ACHN (cell line): Measurements from ENCODE around the gene F5.

ENCODE experiments used
- DNase-seq: peaks from one replicate; pipeline ENCODE4 v3.0.0-alpha.2; 2015
- in situ Hi-C: cut with HindIII; loops from 2 replicates; pipeline ENCODE4 v1.10.0; 2017; ENCODE audit warnings: low sequenced_read_pairs, low pct_ligation_motif_present, low pct_unique_long_range_greater_than_20kb

Gene F5

DNA sequence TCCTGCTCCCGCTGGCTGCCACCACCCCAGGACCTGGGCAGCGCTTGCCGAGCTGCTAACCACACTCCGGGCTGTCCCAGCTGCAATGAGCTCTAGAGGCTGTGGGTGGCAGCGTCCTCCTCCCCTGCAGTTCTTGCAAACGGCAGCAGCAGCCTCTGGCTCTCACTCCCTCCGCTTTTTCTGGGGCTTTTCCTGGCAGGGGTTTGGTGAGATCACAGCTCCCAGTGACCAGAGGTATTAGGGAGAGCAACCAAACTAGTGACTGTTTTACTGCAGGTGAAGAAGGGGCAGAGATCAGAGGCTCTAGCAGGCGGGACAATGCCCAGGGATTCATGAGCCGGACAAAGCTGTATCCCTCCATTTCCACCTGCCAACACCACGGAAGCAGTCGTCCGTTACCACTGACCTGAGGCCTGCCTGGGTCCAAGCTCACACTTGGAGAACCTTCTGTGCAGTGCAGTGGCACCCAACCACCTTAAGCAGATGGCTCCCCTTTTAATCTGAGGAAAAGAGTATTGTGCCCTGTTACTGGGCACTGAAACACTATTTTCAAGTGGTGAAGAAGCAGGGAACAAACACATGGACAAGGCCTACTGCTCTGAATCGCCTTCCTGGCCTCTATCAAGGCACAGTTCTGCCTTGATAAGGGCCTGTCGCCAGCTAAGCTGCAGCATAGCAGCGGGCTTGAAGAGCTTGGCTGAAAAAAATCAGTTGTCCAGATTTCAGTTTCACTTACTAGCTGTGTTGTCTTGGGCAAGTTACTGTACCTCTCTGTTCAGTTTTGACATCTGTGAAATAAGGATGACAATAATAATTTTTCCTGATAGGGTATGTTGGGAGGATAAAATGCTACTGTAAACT is at the start of gene F5:
Gene F5, minus strand, starts transcription at position 87 of the 861 bp plus-strand sequence. CDS start 95 bp downstream, outside the sequence.
- peak; percentile 82 for DNase-seq
- in situ Hi-C loops, result no loop called here

DNA sequence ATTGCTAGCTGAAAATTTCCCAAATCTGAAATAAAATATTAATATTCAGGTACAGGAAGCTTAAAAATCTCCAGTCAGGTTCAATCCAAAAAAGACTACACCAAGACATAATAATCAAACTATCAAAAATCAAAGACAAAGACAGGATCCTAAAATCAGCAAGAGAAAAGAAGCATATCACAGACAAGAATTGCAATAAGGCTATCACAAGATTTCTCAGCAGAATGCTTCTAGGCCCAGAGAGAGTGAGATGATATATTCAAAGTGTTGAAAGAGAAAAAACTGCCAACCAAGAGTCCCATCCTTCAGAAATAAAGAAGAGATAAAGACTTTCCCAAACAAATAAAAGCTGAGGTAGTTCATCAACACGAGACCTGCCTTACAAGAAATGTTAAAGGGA is 48.6 kb upstream of the F5 start:
- in situ Hi-C loops, result no loop called here
- DNase-seq, result no peak

DNA sequence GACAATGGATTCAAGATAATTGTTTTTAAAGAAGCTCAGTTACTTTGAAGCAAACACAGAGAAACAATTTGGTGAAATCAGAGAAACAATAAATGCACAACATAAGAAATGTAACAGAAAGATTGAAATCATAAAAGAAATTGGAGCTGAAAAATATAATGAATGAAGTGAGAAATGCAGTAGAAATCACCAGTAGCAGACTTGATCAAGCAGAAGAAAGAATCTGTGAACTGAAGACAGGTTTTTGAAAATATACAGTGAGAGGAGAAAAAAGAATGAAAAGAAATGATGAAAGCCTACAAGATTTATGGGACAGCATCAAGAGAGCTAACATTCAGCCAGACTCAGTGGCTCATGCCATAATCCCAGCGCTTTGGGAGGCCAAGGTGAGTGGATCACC is 47.9 kb upstream of the F5 start:
- in situ Hi-C loops, result no loop called here

DNA sequence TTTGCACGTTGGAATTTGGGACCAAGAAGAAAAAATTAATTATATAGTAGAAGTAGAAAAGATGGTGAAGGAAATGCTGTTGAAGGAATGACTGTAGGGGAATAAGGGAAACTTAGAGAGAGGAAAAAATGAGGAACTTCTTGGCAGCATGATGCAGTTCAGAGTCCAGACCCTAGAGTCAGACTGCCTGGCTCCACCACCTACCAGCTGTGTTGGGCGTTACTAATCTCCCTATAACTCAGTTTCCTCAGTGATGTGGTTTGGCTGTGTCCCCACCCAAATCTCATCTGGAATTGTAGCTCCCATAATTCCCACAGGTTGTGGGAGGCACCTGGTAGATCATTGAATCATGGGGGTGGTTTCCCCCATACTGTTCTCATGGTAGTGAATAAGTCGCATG is 45.0 kb upstream of the F5 start:
- DNase-seq, result no peak
- in situ Hi-C loops, result no loop called here

More for the DNA sequence above, 47.9 kb upstream of the F5 start:
- DNase-seq, result no peak

DNA sequence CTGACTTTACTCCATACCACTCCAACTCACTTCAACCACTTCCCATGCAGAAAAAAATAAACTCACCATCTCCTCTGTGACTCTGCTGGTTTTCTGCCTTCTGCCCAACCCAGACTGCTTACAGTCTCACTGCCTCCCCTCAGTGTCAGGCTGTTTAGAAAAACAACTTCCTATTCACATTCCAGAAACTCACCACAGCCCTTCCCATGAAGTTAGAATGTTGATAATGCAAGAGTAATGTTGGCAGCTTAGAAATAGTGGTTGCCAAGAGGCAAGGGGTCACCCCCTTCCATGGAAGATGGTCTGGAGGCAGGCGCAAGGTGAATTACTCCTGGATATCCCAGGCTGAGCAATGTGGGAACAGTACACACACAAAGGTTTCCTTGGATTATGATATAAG is 43.7 kb upstream of the F5 start, which contains the start of gene SELP:
Gene SELP, minus strand, starts transcription at position 119 of the 400 bp plus-strand sequence. Its CDS starts 50 bp downstream, at position 69.
- in situ Hi-C loops, result no loop called here
- DNase-seq, result no peak

DNA sequence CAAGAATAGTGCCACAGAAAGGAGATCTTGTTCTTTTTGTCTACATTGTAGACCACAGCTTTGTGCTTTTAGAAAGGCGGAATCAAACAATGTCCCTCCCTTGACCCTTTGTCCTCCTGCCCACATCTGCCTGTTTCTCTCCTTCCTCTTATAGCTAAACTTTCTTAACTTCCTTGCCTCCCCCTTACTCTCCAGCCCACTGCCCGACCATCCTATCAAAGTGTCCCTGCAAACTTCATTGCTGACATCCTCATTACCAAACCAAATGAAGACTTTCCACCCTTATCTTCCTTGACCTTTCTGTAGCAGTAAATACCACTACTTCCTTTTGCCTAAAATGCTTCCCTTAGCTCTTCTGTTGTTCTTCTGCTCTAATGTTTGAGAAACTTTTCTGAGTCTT is 38.6 kb upstream of the F5 start:
- DNase-seq, result no peak

DNA sequence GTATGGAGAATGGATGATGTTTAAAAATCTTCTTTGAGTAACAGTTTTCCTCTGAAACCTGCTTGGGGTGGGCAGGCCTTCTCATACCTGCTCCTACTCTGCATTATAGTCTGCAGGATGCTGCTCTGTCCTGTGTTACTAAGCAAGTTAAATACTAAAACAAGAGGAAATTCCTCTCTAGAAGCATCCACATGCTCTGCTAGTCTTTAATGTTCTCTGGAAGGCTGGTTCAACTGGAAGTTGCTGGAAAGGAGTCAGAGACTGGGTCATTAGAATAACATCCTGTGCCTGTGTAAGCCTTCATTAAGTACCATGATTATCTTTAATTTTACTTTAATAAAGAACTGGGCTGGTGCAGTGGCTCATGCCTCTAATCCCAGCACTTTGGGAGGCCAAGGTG is 37.8 kb upstream of the F5 start:
- in situ Hi-C loops, result no loop called here
- DNase-seq, result no peak

More for the DNA sequence above, 38.6 kb upstream of the F5 start:
- in situ Hi-C loops, result no loop called here

DNA sequence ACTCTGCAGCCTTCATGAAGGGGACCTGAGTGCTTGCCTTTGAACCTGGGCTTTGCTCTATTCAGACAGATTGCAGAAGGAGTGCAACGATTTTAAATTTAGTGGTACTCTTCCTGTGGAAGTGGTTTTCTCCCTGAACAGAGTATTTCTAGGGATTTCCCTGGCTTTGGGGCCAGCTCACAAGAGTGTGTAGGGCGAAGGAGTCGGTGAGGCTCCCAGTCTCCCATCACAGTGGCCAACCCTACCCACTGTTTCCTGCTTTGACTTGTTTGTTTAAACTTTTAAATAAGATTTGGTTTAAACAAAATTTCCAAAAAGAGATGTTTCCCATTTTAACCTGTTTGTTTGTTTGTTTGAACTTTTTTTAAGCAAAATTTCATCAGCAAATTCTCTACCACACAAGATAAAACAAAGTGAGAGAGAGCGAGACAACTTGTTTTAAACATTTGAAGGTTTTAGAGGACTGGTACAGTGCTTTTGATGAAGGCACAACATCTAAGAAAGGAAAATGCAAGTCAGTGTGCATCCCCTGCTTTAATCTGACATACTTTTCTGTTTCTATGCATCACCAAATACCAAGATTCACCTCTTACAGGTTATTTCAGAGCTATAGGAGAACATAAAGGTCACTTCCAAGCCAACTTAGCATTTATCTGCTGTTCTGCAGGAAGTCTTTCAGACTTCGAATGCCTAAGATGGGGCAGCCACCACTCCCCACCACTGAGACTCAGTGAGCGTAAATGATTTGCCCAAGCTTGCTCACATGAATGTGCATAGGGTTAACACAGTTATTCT is 37.0 kb upstream of the F5 start:
- in situ Hi-C loops, result no loop called here
- DNase-seq, result no peak

DNA sequence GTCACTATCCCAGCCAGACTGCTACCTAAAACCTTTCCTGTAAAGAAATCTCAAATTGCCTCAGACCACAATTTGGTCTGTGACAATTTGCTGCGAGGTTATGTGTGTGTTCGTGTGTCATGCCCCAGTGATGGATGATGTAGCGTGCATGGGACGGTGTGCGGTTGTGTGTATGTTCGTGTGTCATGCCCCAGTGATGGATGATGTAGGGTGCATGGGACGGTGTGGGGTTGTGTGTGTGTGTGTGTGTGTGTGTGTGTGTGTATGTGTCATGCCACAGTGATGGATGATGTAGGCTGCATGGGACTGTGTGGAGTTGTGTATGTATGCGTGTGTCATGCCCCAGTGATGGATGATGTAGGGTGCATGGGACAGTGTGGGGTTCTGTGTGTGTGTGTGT is 34.3 kb upstream of the F5 start:
- DNase-seq, result no peak
- in situ Hi-C loops, result no loop called here

DNA sequence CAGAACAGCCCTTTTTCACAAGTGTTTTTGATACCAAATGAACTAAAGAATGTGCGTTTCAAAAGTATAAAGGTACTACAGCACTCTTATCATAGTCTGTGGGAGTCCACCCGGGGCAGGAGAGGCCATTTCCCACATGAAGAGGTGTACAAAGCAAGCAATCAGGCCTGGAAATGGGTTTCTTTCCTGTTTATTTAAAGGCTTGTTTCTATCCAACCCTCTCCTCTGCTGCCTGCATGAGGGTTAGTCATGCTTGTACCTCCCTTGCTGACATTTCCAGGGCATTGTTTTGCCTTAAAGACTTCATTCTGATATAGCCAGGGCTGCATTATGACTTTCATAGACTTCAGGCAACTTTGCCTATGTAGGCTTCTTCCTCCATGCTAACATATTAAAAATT is 32.1 kb upstream of the F5 start:
- in situ Hi-C loops, result no loop called here
- no peak for DNase-seq

DNA sequence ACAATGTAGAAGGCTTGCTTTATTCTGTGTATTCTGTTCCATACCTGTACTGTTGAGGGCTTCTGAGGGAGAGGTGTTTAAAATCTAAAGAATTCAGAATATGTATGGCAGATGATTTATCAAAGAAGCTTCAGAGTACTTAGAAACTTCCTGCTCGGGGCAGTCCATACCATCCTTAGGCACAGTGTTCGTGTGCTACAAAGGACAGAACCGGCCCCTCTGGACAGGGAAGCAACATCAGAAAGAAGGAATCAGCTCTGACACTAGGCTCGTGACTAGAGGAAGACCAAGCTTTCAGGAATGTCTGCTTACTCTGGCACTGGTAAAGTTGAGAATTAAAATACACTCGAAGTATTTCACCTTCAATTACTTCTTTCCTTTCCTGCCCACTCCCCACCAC is 29.5 kb upstream of the F5 start:
- in situ Hi-C loops, result no loop called here
- no peak for DNase-seq

DNA sequence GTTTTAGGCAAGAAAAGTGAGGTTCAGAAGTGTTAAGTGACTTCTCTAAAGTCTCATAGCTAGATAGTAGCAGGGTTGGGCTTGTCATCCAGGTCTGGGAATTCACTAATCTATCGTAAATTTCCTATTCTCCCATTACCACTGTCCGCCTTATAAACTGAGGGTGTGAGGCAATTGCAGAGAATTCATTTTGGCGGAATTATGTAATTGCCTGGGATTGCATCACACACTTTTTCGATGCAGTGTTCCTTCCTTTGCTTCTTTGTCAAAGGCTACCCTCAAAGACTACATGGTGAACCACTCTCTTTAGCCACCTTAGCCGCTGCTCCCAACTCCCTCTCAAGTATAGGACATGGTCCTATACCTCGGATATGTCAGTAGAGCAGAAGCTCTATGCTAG is 24.6 kb upstream of the F5 start:
- in situ Hi-C loops, result no loop called here

DNA sequence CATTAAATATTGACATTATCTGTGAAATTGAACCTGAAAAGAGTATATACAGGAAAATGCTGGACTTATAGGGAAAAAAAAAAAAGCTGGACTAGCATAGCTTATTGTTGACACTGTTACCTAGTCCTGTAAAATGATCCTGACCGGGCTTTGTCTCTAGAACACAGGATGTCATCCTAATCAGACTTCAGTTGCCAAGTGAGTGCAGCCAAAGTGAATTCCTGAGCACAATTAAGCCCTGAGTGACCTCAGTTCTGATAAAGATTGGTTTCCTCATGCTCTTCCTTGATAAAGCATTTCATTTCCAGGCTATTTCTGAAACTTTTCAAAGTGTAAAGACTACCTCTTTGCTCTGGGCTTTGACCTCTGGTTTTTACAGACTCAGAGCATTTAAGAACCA is 23.8 kb upstream of the F5 start:
- in situ Hi-C loops, result no loop called here
- no peak for DNase-seq

More for the DNA sequence above, 24.6 kb upstream of the F5 start:
- no peak for DNase-seq

DNA sequence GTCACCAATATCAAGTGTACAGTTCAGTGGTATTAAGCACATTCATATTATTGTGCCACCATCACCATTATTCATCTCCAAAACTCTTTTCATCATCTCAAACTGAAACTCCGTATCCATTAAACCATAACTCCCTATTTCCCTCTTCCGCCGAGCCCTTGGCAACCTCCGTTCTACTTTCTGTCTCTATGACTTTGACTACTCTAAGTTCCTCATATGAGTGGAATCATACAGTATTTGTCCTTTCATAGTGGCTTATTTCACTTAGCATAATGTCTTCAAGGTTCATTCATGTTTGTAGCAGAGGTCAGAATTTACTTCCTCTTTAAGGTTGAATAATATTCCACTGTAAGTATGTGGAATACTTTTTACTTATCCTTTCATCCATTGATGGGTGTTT is 21.9 kb upstream of the F5 start:
- DNase-seq, result no peak
- in situ Hi-C loops, result no loop called here

DNA sequence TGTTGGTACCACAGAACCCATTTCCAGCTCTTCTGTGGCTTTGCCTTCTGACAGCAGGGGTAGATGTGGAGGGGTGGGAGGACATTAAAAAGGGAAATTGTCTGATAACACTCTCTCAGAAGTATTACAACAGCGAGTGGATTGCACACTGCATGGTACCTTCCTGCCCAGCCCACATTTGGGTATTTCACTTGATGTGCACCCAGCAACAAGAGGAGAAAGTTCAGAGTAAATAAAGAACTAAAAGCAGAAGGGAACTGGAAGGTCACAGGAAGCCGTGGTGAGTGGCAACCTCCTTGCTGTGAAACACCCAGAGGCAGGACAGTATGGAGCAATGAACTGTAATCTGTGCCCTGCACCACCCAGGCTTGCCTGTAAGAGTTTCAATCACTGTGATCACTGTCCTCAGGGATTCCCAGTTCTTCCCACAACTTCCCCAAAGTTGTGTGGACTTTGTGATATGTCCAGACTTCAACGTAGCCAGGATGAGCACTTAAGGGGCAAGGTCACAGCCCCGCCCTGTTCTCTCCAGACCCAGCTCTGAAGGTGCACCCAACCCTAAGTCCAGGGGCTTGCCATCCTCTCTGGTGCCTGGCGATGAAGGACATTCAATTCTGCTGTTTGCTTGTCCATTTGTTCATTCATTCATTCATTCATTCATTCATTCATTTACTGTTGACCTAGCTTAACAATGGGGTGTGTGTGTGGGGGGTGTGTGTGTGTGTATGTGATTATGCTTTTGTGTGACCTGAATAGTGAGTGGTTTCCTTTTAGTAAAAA is 18.7 kb upstream of the F5 start:
- in situ Hi-C loops, result no loop called here
- DNase-seq, result no peak

DNA sequence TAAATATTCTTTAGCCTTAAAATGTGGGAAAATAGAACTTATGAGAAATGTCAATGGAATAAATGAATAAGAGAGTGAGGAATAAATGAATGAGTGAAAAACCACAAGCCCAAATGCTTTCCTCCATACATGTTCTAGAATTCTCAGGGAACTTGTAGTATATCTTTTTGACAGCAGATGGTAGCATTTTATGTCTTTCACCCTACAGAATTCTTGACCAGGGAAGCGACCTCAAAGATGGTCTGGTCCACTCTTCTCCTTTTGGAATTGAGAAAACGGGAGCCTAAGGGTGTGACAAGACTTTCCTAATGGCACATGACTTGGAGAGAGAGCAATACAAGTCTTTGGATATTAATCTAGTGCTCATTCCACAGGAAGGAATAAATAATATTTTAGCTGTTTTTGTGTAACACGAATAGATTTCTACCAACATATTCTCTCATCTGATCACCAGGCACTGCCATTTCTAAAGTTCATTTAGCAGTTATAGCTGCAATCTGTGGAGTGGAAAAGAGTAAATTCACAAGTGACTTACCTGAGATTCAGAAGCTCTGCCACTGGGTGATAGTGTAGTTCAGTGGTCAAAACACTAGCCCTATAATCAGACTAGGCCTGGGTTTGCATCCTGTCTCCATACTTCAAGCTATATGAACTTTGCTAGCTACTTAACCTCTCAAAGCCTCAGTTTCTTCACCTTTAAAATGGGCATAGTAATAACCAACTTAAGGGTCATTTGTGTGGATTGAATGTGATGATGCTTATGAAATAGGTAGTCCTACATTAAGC is 15.0 kb upstream of the F5 start:
- DNase-seq, result peak; percentile 32
- in situ Hi-C loops, result no loop called here

DNA sequence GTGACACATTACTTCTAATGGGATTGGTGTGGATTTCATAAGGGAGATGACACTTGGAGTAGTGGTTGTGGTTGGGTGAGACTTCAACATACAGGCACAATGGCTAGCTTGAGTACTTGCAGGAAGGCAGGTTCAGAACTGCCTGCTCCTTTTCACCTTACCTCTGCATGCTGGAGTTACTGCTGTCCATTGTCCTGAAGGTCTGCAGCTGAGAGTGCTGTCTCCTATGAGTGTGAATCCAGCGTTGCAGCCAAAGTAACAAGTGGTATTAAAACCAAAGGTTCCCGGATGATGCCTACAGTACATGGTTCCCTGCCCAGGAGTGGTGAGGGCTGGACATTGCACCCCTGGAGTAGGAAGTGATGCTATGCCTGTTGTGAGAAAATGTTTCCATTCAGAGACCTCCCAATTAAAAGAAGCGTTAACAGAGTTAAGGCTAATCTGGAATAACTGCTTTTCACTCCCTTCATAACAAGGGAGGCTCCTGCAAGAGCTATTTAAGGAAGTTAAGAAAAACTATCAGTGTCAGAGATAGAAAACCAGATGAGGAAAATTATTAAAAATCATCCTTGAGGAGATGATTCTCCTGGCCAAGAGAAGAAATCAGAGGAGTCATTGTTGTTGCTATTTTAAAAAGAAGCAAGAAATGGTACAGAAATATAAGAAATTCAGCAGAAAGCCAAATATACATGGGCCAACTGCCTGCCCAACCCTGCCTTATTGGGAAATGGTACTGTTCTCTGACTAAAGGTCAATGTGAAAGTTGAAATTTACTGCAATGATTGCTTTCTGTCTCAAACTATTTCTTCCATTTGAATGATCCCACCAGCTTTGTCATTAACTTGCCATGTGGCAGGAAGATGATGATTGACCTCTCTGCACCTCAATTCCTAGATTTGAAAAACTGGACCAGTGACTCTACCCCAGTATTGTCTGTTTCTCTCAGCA is 9.8 kb upstream of the F5 start:
- DNase-seq, result peak; percentile 42
- in situ Hi-C loops, result no loop called here
